ENCODE measurements around the gene HASPIN.

HASPIN gene

DNA sequence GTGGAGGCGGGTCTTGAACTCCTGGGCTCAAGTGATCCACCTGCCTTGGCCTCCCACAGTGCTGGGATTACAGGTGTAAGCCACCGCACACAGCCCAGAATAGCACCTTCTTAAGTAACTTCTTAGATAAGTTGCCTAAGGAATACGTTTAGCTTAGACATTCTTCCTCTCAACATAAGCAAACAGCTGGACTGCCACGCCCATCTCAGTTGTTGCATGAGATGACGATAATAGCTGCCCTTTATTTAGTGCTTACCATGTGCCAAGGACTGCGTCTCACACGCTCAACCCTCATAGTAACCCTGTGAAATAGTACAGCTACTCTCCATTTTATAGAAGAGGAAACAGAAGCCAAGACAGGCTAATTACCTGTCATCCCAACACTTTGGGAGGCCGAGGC is 11.8 kb downstream of the HASPIN start:
- no peak for DNase-seq (ENCODE audit: low spot score)

DNA sequence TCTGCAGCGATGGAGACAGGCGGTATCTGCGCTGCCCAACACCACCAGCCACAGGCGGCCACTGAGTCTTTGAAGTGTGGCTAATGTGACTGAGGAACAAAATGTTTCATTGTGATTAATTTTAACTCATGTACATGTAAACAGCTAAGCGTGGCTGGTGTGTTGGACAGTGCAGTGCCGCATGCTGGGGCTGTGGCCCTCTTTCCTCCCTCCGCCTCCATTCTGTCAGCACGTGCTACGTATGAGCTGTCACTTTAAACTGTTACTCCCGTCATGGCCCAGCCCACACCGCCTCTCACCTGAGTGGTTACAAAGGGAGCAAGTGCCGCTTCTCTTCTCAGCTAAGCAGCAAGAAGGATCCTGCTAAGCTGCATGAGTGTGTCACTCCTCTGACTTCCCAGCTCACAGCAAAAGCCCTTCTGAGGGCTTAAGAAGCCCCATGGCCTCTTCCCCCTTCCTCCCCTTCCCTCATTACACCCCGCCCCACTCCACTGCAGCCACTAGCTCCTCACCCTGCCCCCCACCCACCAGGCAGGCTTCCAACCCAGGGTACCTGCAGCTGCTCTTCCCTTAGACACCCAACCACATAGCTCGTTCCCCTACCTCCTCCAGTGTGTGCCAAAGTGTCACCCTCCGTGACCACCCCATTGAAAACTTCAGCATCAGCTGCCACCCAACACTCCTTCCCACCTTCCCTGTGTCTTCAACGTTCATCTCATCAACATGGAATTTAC is 15.0 kb downstream of the HASPIN start:
- no peak for DNase-seq (ENCODE audit: low spot score)

DNA sequence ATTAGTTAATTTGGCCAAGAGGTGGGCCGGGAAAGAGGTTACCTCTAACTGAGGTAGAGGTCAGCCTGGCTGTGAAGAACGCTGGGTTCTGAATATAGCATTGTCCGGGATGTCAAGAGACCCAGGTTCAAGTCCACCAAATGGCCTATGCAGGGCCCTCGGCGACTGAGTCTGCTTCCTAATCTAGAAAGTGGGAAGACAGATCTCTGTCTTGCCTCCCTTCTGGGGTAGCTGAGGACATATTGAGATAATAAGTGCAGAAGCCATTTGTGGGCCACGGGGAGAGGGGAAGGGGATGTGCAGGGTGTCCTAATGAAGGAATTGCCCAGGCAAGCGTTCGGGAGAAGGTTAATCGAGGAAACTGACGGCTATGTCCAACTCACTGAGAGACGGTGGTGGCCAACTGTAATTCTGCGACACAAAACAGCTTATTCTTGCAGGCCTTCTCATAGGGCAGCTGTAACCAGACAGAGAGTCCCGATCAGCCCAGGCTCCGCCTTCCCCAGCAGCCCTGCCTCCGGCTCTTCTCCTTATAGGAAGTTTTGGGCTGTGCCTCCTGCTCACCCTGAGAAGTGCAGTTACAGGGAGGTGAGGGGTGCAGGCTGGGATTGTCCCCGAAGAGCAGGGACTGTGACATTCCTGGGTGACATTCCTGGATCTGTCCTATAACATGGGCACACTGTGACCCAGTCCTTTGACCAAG is 15.9 kb downstream of the HASPIN start:
- no peak for DNase-seq (ENCODE audit: low spot score)

GRCh38 chr17:3740611-3741073 is 16.9 kb downstream of the HASPIN start:
- DNase-seq (ENCODE audit: low spot score) = no peak

GRCh38 chr17:3744014-3744413 is 20.3 kb downstream of the HASPIN start:
- DNase-seq (ENCODE audit: low spot score) = no peak

GRCh38 chr17:3745071-3745470 is 21.4 kb downstream of the HASPIN start:
- no peak for DNase-seq (ENCODE audit: low spot score)

- DNase-seq (ENCODE audit: low spot score) = no peak
These were observed 24.1 kb downstream of the HASPIN start for GRCh38 chr17:3747805-3748204.

DNA sequence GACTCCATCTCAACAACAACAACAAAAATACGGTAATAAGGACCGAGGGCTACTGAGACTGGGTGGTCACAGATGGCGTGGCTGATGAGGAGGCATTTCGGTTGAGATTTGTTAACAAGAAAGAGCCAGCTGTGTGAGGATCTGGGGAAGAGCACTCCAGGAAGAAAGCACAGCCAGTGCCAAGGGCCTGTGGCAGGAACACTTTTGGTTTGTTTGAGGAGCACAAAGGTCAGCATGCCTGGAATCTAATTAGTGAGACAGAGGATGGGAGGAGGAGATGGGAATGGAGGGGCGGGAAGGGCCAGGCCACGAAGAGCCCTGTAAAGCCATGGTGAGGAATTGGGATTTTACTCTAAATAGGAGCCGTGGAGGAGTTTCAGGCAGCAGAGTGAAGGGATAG is 24.9 kb downstream of the HASPIN start:
- no peak for DNase-seq (ENCODE audit: low spot score)

- no peak for DNase-seq (ENCODE audit: low spot score)
These were observed 26.6 kb downstream of the HASPIN start for GRCh38 chr17:3750296-3750695.

DNA sequence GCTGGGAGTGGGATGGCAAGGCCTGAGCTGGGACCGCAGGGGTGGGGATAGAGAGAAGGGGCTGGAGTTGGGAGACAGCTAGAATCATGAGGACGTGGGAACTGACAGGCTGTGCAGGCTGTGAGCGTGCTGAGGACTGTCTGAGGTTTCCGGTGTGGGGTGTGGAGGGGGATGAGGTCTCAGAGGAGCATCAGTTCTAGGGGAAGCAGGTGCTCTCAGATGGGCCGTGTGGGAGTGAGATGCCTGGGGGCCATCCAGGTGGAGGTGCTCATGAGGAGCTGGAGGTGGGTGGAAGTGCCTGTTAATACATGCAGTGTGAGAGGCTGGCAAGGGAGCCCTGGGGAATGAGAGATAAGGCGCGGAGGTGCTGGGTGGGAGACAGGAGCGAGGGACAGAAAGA is 27.2 kb downstream of the HASPIN start:
- DNase-seq (ENCODE audit: low spot score) = no peak

DNA sequence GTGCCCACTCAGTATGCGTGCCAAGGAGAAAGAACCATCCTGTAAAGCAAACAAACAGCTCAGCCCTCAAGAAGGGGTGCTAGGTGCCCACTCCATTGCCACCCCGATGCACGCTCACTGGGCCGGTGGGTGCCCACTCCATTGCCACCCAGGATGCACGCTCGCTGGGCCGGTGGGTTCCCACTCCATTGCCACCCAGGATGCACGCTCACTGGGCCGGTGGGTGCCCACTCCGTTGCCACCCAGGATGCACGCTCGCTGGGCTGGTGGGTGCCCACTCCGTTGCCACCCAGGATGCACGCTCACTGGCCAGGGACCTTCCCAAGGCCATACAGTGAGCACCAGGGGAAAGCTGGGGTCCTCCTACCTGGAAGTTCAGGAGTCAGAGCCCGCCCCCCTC is 28.1 kb downstream of the HASPIN start:
- no peak for DNase-seq (ENCODE audit: low spot score)

DNA sequence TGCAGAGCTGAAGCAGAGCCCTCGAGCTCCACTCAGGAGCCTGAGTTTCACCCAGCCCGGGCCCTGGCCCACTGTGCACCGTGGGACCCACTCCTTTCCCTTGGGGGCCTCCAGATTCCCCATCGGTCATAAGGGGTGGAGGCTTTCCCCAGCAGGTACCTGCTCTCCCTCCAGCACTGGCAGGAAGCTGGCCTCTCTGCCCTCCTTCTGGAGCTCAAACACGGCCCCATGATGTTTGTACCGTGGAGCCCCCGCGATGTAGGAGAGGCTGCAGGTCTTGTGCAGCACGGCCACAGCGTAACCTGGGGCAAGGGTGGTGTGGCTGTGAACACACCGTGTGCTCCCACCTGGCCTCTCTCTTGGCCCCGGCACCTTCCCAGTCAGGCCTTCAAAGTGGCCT is 29.9 kb downstream of the HASPIN start:
- no peak for DNase-seq (ENCODE audit: low spot score)

- DNase-seq (ENCODE audit: low spot score) = no peak
These were observed 30.4 kb downstream of the HASPIN start for GRCh38 chr17:3754066-3754457.

DNA sequence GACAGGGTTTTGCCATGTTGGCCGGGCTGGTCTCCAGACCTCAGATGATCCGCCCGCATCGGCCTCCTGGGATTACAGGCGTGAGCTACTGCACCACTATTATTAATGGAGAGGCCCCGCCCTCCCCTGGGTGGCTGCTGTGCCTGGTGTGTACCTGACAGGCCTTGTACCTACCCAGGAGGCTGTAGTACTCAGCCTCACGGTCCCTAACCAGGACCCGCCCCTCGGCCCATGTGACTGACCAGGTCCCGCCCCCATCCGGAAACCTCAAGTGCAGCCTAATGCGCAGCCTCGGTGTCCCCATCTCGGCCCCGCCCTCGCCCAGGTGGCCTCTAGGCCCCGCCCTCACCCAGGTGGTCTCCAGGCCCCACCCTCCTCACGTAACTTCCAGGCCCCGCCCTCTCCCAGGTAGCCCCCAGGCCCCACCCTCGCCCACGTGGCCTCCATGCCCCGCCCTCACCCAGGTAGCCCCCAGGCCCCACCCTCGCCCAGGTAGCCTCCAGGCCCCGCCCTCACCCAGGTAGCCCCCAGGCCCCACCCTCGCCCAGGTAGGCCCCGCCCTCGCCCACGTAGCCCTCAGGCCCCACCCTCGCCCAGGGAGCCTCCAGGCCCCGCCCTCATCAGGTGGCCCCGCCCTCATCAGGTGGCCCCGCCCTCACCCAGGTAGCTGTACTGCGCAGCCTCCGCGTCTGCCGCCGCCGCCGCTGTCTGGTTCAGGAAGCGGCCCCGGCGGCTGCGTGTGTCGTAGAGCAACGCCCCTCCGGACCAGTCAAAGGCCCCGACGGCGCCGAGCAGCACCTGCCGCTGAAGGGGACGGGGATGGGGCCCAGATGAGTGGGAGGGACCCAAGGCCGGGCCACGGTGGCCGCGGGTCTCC is 31.0 kb downstream of the HASPIN start:
- DNase-seq (ENCODE audit: low spot score) = peak; percentile 17

DNA sequence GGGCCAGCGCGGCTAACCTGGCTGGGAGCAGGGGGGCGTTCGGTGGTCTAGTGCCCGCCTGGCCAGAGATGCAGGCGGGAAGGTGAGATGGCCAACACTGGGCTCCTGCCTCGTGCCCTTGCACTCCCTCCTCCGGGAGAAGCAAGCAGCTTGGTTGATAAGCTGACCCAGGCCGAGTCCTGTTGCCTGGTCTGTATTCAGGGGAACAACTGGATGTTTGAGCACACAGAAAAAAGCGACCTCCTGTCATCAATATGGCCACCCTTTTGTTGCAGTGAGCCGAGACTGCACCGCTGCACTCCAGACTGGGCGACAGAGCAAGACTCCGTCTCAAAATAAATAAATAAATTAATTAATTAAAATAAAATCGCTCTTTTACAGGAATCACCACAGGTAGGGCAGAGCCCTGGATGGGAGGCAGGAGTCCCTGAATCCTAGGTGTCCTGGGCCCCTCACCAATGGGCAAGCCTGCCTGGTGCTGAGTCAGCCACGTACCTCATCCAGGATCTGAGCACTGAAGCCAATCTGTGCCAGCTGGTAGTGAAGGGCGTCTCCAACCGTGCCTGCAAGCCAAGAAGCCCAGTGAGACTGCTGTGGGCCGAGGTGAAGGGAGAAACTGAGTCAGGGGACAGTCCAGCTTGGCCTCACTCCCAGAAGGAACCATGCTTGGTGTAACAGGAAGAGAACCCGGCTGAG is 31.8 kb downstream of the HASPIN start:
- no peak for DNase-seq (ENCODE audit: low spot score)

DNA sequence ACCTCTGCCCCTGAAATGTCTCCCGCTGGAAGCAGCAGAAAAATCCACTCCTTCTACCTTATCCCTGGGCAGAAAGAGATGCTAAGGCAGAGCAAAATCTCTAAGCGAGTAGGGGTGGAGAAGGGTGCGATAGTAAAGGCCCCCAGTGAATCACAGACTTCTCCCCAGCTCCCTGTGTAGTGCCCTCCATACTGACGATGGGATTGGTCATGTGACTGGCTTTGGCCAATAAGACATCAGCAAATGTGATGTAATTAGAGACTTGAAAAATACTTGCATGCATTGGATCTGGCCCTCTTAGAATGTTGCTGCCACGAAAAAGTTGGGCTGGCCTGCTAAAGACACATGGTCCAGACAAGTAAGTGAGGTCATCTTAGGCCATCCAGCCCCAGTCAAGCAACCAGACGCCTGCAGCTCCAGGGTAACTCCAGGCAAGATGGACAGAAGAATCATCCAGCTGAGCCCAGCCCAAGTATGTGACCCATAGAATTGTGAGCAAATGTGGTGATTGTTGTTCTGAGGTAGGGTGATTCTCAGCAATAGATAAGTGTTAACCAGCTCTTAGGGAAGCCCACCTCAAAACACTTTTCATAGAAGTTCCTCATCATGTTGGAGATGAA is 36.0 kb downstream of the HASPIN start:
- no peak for DNase-seq (ENCODE audit: low spot score)

DNA sequence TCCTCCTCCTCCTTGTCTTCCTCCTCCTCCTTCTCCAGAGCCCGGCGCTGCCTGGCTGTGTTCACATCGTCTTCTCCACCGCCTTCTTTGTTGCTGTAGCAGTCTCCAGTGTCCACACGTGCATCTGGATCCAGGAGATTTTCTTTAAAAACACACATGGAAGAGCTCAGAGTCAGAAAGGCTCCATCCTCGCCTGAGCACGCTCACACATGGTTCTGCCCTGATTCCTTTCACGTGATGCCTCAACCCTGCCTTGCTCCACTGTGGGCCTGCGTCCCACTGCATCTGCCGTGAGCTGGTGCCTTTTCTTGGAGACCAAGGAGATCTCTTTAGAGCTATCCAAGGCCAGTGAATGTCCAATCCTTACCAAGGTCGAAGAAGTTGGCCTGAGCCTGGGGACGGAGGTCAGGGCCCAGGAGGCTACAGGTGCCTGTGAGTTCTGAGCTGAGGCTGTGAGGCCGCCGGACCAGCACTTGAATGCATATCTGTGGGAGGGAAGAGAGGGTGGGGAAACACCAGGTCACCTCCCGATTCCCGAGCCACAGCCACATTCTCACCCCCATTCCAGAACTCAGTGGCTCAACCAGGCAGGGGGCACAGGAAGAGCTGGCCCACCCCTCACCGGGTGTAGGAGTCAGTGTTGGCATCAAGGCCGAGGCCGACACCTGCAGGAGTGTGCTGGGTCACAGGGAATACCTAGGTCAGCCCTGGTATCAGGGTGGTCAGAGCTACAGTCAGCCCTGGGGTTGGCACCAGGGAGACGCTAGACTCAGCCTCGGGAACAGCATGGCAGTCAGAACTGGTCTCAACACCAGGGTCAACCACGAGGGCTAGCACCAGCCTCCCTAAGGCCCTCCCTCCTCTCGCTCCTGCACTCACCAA is 37.6 kb downstream of the HASPIN start:
- DNase-seq (ENCODE audit: low spot score) = peak; percentile 28

- DNase-seq (ENCODE audit: low spot score) = no peak
These were observed 38.2 kb downstream of the HASPIN start for GRCh38 chr17:3761918-3762380.

GRCh38 chr17:3762922-3763776 is 39.4 kb downstream of the HASPIN start:
- DNase-seq (ENCODE audit: low spot score) = no peak

DNA sequence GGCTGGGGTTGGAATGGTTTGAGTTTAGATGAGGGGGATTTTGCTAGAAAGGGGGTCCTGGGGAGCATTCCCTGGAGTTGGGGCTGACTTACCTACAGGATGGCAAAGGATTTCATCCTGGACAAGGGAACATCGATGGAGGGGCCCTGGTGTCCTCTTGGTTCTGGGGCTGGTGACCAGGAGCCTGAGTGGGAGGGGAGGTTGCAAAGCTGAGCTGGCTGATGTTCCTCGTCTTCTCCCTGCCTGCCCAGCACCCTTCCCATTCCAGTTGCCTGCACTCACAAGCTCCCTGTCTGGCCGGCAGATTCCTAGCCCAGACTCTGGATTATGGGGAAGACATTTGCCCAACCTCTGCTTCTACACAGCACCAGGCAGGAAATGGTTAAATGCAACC is 40.1 kb downstream of the HASPIN start:
- DNase-seq (ENCODE audit: low spot score) = no peak

Measured in GM03348 (cell line).